GM12873 (cell line): ENCODE measurements around the gene GPR137.

ENCODE experiments used
- TF ChIP-seq, protein P1 (sequence below): IDR thresholded peaks from 2 replicates; pipeline ENCODE4 v1.5.1; 2012; ENCODE audit warnings: low read depth, mild to moderate bottlenecking, moderate library complexity, low read length, control low read depth; ENCODE audit not compliant: insufficient read depth; ENCODE audit errors: missing control alignments

The GPR137 gene

DNA sequence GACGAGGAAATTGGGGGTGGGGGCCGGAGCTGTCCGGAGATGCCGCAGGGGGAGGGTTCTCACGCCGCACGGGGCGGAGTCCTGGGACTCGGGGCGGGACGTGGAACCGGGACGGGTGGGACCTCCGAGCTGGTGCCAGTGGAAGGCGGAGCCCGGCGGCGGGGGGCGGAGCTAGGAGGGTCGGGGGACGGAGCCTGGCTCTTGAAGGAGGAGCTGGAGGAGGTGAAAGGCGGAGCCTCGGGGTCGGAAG lies 44.5 kb upstream of the GPR137 start:
- TF ChIP-seq, protein P1, sequence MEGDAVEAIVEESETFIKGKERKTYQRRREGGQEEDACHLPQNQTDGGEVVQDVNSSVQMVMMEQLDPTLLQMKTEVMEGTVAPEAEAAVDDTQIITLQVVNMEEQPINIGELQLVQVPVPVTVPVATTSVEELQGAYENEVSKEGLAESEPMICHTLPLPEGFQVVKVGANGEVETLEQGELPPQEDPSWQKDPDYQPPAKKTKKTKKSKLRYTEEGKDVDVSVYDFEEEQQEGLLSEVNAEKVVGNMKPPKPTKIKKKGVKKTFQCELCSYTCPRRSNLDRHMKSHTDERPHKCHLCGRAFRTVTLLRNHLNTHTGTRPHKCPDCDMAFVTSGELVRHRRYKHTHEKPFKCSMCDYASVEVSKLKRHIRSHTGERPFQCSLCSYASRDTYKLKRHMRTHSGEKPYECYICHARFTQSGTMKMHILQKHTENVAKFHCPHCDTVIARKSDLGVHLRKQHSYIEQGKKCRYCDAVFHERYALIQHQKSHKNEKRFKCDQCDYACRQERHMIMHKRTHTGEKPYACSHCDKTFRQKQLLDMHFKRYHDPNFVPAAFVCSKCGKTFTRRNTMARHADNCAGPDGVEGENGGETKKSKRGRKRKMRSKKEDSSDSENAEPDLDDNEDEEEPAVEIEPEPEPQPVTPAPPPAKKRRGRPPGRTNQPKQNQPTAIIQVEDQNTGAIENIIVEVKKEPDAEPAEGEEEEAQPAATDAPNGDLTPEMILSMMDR = no peak

DNA sequence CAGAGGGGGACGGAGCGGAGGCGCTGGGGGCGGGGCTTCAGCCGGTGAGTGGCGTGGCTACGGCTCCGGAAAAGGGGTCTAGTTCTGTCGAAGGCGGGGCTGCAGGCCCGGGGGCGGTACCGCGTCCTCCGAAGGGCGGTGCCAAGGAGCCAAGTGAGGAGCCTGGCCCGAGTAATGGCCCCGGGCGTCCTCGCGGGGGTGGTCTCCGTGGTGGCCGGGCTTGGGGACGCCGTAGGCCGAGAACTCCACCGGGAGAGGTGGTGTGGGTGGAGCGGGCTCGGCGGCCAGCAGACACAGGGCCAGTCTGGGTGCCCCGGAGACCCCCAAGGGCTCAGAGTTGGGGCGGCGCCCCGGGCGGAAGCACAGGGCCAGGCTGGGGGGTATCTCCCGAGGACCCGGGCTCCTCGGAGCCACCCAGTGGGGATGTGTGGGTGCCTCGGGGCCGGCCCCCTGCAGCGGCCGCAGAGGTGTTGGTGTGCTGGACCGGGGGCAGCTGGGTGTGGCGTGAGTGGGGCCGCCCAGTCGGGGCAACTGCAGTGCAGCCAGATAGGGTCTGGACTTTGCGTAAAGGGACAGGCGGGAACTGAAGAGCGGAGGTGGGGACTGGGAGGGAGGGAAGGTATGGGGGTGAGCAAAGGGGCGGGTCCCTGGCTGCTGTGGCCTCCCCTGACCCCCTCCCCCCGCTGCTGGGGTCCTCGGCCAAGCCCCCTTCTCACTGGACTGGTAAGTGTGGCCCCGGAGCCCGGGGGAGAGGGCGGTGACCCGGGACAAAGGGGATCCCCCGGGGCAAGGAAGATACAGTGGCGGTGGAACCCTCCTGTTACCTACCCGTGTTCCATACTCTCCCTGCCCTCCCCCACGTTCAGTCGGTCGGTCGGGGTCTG lies 43.9 kb upstream of the GPR137 start:
- TF ChIP-seq, protein P1 = peak; percentile 12

GRCh38 chr11:64243236-64243854 lies 42.3 kb upstream of the GPR137 start:
- TF ChIP-seq, protein P1 = no peak

GRCh38 chr11:64244107-64244506 lies 41.5 kb upstream of the GPR137 start:
- TF ChIP-seq, protein P1 = no peak

DNA sequence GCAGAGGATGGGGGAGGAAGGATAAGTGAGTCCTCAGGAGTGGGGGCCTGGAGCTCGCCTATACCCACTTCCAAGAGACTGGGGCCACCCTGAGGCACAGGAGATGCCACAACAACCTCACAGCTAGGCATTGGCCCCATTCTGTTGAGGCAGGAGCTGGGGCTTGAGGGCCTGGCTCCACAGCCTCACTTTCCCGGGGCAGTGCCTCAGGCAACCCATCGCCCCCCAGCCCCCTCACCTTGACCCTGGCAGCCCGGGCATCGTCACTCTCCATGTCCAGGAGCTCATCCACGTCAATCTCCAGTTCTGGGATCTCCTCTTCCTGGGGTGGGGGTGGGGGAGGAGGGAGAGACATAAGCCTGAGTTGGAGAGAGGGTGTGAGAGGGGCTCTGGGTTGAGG lies 40.7 kb upstream of the GPR137 start:
- TF ChIP-seq, protein P1 = no peak

- TF ChIP-seq, protein P1 = no peak
Observed at GRCh38 chr11:64245401-64245796, 40.2 kb upstream of the GPR137 start.

- TF ChIP-seq, protein P1 = no peak
Observed at GRCh38 chr11:64245797-64246620, 39.6 kb upstream of the GPR137 start.
